ENCODE results near the gene FBLN1. TPM values are rescaled to one million over a fixed set of nuclear protein-coding genes. Genes with fewer than 3 reads are reported as not detected.

Gene FBLN1
- total and polyA plus RNA-seq, 2 donors (not counting 1 experiment from before 2014, with no cell fraction given), result not detected

- Histone ChIP-seq H3K27ac (ENCODE audit: low read length in 2 of 2) (no peak overlapping the region), H3K4me1 (ENCODE audit: control insufficient read depth in 2 of 2, insufficient read depth in 2 of 2, low read length in 2 of 2) (no peaks in the 10 kb centered on the region), H3K27me3 (replicated peaks in 1 of 4; ENCODE audit: control extremely low read depth in 1 of 4, control insufficient read depth in 3 of 4, insufficient read depth in 4 of 4, low read length in 3 of 4) (peaks cover 0 to 5% (median 1%) of the 10 kb centered on the region in 4 experiments), H3K4me2 (replicated peaks; ENCODE audit: low read depth, low read length, poor library complexity, severe bottlenecking) (no peak overlapping the region), H3K4me3 (ENCODE audit: control extremely low read depth in 1 of 5, extremely low read depth in 1 of 5, insufficient read depth in 1 of 5, low read depth in 2 of 5, low read length in 4 of 5) (no peak overlapping the region), H3K36me3 (replicated peaks in 1 of 2; ENCODE audit: control extremely low read depth in 1 of 2, control insufficient read depth in 1 of 2, extremely low read depth in 1 of 2, insufficient read depth in 2 of 2, low read length in 1 of 2) (no peaks in the 10 kb centered on the region), H3K79me2 (ENCODE audit: control insufficient read depth, insufficient read depth, low read length) (no peaks in the 10 kb centered on the region), H3K9ac (ENCODE audit: low read length) (no peak overlapping the region), H2AFZ (ENCODE audit: insufficient read depth, low read depth, low read length, poor library complexity, severe bottlenecking) (no peak overlapping the region), H3K9me3 (ENCODE audit: control extremely low read depth in 1 of 3, control insufficient read depth in 2 of 3, insufficient read depth in 1 of 3, low read length in 2 of 3) (no peaks in the 10 kb centered on the region), H4K20me1 (ENCODE audit: control insufficient read depth, insufficient read depth, low read length, poor library complexity, severe bottlenecking) (no peaks in the 10 kb centered on the region)
- no peaks in the 10 kb centered on the region for H3K9me3 Mint-ChIP-seq (ENCODE audit: insufficient read depth)
- POLR2A ChIA-PET, result no interaction called here
- peaks cover 17% of the 10 kb centered on the region for H3K27me3 Mint-ChIP-seq
- WGBS (ENCODE audit: insufficient coverage), result no CpG with 5 or more reads among the region's 6 CpGs
- ATAC-seq (ENCODE audit: low read depth), result no peak
- H3K27ac Mint-ChIP-seq, result no peak overlapping the region
- H3K4me3 Mint-ChIP-seq, result no peak overlapping the region
- CTCF ChIA-PET, result no interaction called here
- TF ChIP-seq EZH2 (IDR thresholded peaks at IDR 0.05; ENCODE audit: borderline replicate concordance, insufficient read depth, low read depth, low read length, poor library complexity, severe bottlenecking), result no peak
- no peak for TF ChIP-seq CTCF (IDR thresholded peaks at IDR 0.05)
- H3K4me1 Mint-ChIP-seq, result no peaks in the 10 kb centered on the region
- no peak for DNase-seq
- intact Hi-C loops (cut with micrococcal nuclease), result no loop called here
These were observed 48.9 kb upstream of the FBLN1 start for GRCh38 chr22:45453764-45454163.

GRCh38 chr22:45454275-45454674 lies 48.4 kb upstream of the FBLN1 start:
- H3K27me3 Mint-ChIP-seq, result peaks cover 17% of the 10 kb centered on the region
- H3K27ac ChIP-seq (ENCODE audit: low read length in 2 of 2), result no peak overlapping the region
- no peaks in the 10 kb centered on the region for H3K9me3 ChIP-seq (ENCODE audit: control extremely low read depth in 1 of 3, control insufficient read depth in 2 of 3, insufficient read depth in 1 of 3, low read length in 2 of 3)
- no peak overlapping the region for H3K27ac Mint-ChIP-seq
- H3K27me3 ChIP-seq (replicated peaks in 1 of 4; ENCODE audit: control extremely low read depth in 1 of 4, control insufficient read depth in 3 of 4, insufficient read depth in 4 of 4, low read length in 3 of 4), result peaks cover 0 to 5% (median 1%) of the 10 kb centered on the region in 4 experiments
- H3K9ac ChIP-seq (ENCODE audit: low read length), result no peak overlapping the region
- DNase-seq (no peak), ATAC-seq (ENCODE audit: low read depth) (no peak)
- H3K4me2 ChIP-seq (replicated peaks; ENCODE audit: low read depth, low read length, poor library complexity, severe bottlenecking), result no peak overlapping the region
- intact Hi-C loops (cut with micrococcal nuclease), result no loop called here
- no peak overlapping the region for H3K4me3 Mint-ChIP-seq
- H3K4me1 ChIP-seq (ENCODE audit: control insufficient read depth in 2 of 2, insufficient read depth in 2 of 2, low read length in 2 of 2), result no peaks in the 10 kb centered on the region
- H4K20me1 ChIP-seq (ENCODE audit: control insufficient read depth, insufficient read depth, low read length, poor library complexity, severe bottlenecking), result no peaks in the 10 kb centered on the region
- H3K36me3 ChIP-seq (replicated peaks in 1 of 2; ENCODE audit: control extremely low read depth in 1 of 2, control insufficient read depth in 1 of 2, extremely low read depth in 1 of 2, insufficient read depth in 2 of 2, low read length in 1 of 2), result no peaks in the 10 kb centered on the region
- 71% methylated on average over 1 of the region's 4 CpGs for WGBS (ENCODE audit: insufficient coverage)
- no peaks in the 10 kb centered on the region for H3K79me2 ChIP-seq (ENCODE audit: control insufficient read depth, insufficient read depth, low read length)
- H3K9me3 Mint-ChIP-seq (ENCODE audit: insufficient read depth), result no peaks in the 10 kb centered on the region
- POLR2A ChIA-PET, result no interaction called here
- CTCF ChIA-PET, result no interaction called here
- no peak overlapping the region for H3K4me3 ChIP-seq (ENCODE audit: control extremely low read depth in 1 of 5, extremely low read depth in 1 of 5, insufficient read depth in 1 of 5, low read depth in 2 of 5, low read length in 4 of 5)
- H2AFZ ChIP-seq (ENCODE audit: insufficient read depth, low read depth, low read length, poor library complexity, severe bottlenecking), result no peak overlapping the region
- no peaks in the 10 kb centered on the region for H3K4me1 Mint-ChIP-seq
- TF ChIP-seq EZH2 (IDR thresholded peaks at IDR 0.05; ENCODE audit: borderline replicate concordance, insufficient read depth, low read depth, low read length, poor library complexity, severe bottlenecking) (no peak), CTCF (IDR thresholded peaks at IDR 0.05) (no peak)

Data from B cell (primary cell).